GM12892 (cell line): ENCODE measurements around the gene DDX54.

Source experiments
- POLR2A ChIP-seq: IDR thresholded peaks from 2 replicates; pipeline ENCODE4 v1.6.1; 2011; ENCODE audit warnings: low read depth, low read length, control low read depth
- POLR2AphosphoS5 ChIP-seq: IDR thresholded peaks from 2 replicates; pipeline ENCODE4 v1.6.1; 2011; ENCODE audit warnings: low read depth, low read length, control low read depth

GRCh38 chr12:113227686-113228391 is 42.6 kb upstream of the DDX54 start:
- no peak for TF ChIP-seq POLR2A
- TF ChIP-seq POLR2AphosphoS5 = no peak
